Naive thymus-derived CD8-positive, alpha-beta T cell (primary cell): ENCODE data around the gene CD300LG. TPM values are rescaled to one million over a fixed set of nuclear protein-coding genes. Genes with fewer than 3 reads are reported as not detected.

Source experiments
- ATAC-seq, 2 donors: fragments of 150-1000 bp; cut with Tn5 transposase in 1 of 2; sonication (Bioruptor Pico), chemical (Tn5 transposase) in 1 of 2; 1 replicate in 1 of 2; 2 replicates in 1 of 2; pipeline ENCODE4 v1.10.0; 2021; ENCODE audit warnings: mild to moderate bottlenecking in 2 of 2, moderate library complexity in 2 of 2
- POLR2A ChIA-PET: fragments of 350-600 bp; sonication (Branson Sonifier 250); formaldehyde crosslinking; loops from one replicate; lab custom pipeline; 2021; ENCODE audit warnings: antibody characterized with exemption; lab: Charles Lee
- DNase-seq, 10 donors: peaks; one replicate each; pipeline versions ENCODE4 v3.0.0 to v3.0.0-alpha.2; 2020 to 2022
- H3K27ac Mint-ChIP-seq, 10 donors: one replicate each; pipeline ENCODE4 v1.8.0; 2020 to 2022; ENCODE audit warnings: mild to moderate bottlenecking in 10 of 10, mixed read lengths in 10 of 10, moderate library complexity in 4 of 10, inconsistent platforms in 1 of 10
- H3K27me3 Mint-ChIP-seq, 5 donors: one replicate each; pipeline ENCODE4 v1.8.0; 2021 to 2022; ENCODE audit warnings: mixed read lengths in 5 of 5
- H3K36me3 Mint-ChIP-seq, 3 donors: one replicate each; pipeline ENCODE4 v1.8.0; 2020 to 2022; ENCODE audit warnings: mixed read lengths in 3 of 3, mild to moderate bottlenecking in 2 of 3, inconsistent platforms in 1 of 3
- H3K4me1 Mint-ChIP-seq, 4 donors: one replicate each; pipeline ENCODE4 v1.8.0; 2021 to 2022; ENCODE audit warnings: mixed read lengths in 4 of 4
- H3K4me3 Mint-ChIP-seq, 10 donors: one replicate each; pipeline ENCODE4 v1.8.0; 2020 to 2022; ENCODE audit warnings: mild to moderate bottlenecking in 10 of 10, mixed read lengths in 10 of 10, moderate library complexity in 6 of 10, inconsistent platforms in 1 of 10
- H3K9me3 Mint-ChIP-seq, 9 donors: one replicate each; pipeline ENCODE4 v1.8.0; 2020 to 2022; ENCODE audit warnings: mixed read lengths in 9 of 9, mild to moderate bottlenecking in 3 of 9, inconsistent platforms in 1 of 9, moderate library complexity in 1 of 9
- polyA plus RNA-seq, 3 donors: library from polyadenylated mRNA; unstranded; fragments of 300-500 nt; fragmentation: Illumina TruSeq; gene quantifications; one replicate each; pipeline ENCODE4 v1.2.3, GENCODE V29; 2021
- total RNA-seq, 8 experiments: library from RNA in 2 of 8; stranded (reverse) in 2 of 8; gene quantifications; one replicate each; pipeline ENCODE4 v1.2.3 and lab custom pipeline; 2021 to 2026

The CD300LG gene
- total and polyA plus RNA-seq, 5 experiments from 2014 or later, result not detected

DNA sequence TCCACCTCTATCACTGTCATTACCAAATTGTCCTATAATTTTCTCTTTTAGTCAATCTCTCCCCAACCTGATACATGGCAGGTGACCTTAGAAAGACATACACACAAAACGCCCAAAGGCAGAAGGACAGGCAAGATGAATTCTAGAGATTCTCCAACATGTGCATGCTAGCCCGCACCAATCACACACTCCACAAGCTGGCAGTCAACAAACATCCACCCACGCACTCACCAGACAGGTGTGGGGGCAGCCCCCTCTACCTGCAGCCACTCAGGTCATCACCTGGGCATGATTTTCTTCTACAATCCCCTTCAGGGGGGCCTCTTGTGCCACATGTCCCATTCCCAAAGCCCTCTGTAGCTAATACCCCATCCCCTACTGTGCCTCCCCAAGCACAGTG lies 50.9 kb downstream of the CD300LG start:
- no peaks in the 10 kb centered on the region for H3K9me3 Mint-ChIP-seq
- H3K27ac Mint-ChIP-seq, result no peak overlapping the region
- ATAC-seq, result no peak
- peaks cover 0 to 8% (median 4%) of the 10 kb centered on the region in 5 donors for H3K27me3 Mint-ChIP-seq
- peaks cover 11 to 23% (median 14%) of the 10 kb centered on the region in 4 donors for H3K4me1 Mint-ChIP-seq
- H3K36me3 Mint-ChIP-seq, result peaks cover 0 to 11% (median 4%) of the 10 kb centered on the region in 3 donors
- DNase-seq, result no peak
- no peak overlapping the region for H3K4me3 Mint-ChIP-seq
- POLR2A ChIA-PET, result interaction anchor here (0.6 kb wide), 1 partner anchor 9 kb away, joined by 3 read pairs; no protein-coding TSS in a partner anchor

DNA sequence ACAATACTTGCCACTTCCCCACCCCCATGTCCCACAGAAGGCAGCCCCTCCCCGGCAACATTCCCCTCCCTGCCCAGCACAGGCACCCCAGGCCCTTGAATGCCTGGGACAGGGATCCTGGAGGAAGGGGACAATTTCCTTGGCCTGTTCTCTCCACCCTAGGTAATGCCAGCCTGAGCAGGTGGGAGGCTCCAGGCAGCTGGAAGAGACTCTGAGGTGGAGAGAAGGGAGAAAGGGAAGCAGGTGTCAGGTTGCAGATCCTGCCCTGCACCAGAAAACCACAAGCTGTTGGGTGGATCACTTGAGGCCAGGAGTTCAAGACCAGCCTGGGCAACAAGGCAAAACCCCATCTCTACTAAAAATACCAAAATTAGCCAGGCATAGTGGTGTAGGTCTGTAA lies 51.5 kb downstream of the CD300LG start:
- DNase-seq (no peak), ATAC-seq (no peak)
- peaks cover 0 to 11% (median 4%) of the 10 kb centered on the region in 3 donors for H3K36me3 Mint-ChIP-seq
- POLR2A ChIA-PET, result no interaction called here
- H3K4me3 Mint-ChIP-seq, result no peak overlapping the region
- peaks cover 11 to 23% (median 14%) of the 10 kb centered on the region in 4 donors for H3K4me1 Mint-ChIP-seq
- peaks cover 0 to 8% (median 4%) of the 10 kb centered on the region in 5 donors for H3K27me3 Mint-ChIP-seq
- no peaks in the 10 kb centered on the region for H3K9me3 Mint-ChIP-seq
- no peak overlapping the region for H3K27ac Mint-ChIP-seq

DNA sequence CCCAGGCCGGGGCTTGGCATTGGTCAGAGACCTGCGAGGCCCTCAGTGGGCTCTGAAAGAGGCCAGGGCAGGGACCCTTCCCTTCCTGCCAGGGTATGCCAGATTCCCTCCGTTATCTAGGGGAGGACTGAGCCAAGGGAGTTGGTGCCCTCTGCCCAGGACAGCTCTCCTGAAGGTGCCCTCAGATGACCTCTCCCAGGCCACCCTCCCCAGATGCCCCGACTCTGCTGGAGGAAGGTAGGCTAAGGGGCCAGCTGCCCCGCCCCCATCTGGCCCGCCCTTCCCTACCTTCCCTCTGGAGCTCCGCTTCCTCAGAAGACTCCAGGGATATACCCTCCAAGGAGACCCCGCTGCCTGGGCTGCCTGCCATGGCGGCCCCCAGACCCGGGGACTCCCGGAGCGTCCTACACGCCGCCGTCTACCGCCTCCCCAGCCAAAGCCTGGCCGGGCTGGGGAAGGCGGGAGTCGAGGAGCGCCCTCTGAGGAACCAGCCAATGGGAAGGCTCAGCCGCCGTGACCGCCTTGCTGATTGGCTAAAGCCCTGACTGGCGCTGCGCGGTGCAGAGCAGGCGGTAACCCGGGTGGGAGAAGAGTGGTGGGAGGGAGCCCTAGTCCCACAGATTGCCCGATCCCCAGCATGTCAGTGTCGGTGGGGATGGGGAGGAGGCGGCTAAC lies 53.3 kb downstream of the CD300LG start:
- POLR2A ChIA-PET, result interaction anchor here (1.0 to 1.2 kb wide), 3 partner anchors 9 to 106 kb away, joined by 3 read pairs; no protein-coding TSS in a partner anchor
- Mint-ChIP-seq H3K4me3 (peak overlapping the region; percentile 79 to 90 (median 84)), H3K36me3 (peaks cover 0 to 11% (median 4%) of the 10 kb centered on the region in 3 donors), H3K4me1 (peaks cover 14 to 23% (median 17%) of the 10 kb centered on the region in 4 donors), H3K27me3 (peaks cover 0 to 14% (median 4%) of the 10 kb centered on the region in 5 donors), H3K27ac (peak overlapping the region in 4 of 10 donors; percentile 6 to 60 (median 14)), H3K9me3 (no peaks in the 10 kb centered on the region)
- peak; percentile 100 for ATAC-seq
- peak; percentile 66 to 89 (median 75) for DNase-seq

DNA sequence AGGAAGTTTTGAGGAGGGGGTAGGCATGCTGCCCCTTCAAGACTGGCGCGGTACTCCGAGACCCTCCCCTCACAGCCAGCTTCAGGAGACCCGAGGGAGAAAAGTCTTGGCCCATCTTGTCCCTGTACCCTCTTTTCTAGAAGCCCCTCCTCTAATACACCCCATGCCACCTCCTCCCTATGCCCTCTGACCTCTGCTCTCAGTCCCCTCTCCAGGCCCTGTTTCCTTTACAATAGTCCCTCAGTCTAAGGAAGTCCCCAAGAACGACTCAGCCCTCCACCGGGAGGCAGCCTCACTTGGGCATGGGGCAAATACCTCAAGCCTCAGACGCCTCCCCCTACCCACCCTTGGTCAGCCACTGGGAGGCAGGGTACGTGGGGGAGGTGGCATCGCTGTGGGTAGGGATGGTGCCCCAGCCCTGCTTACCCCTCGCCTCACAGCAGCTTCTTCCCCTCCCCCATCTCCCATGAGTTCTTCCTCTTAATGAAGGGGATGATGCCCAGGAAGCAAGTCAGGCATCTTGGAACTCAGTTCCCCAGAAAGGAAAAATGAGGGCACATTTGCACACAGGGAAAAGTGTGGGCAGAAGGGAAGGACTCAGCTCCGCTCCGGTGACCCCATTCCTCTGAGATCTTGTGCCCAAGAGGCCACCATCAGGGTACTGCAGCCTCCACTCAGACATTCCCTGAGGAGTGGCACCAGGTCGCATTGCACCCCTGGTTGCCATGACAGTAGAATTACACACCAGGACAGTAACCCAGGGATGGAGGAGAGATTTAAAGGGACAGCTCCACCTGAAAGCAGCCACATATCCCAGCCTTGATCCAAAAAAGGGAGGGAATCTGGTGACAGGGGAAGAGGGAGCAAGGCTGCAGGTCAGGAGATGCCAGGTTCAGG lies 54.1 kb downstream of the CD300LG start:
- Mint-ChIP-seq H3K27ac (peak overlapping the region in 3 of 10 donors; percentile 9 to 60 (median 53)), H3K4me3 (peak overlapping the region; percentile 79 to 90 (median 84)), H3K27me3 (peaks cover 0 to 15% (median 4%) of the 10 kb centered on the region in 5 donors), H3K4me1 (peaks cover 16 to 24% (median 18%) of the 10 kb centered on the region in 4 donors), H3K36me3 (peaks cover 0 to 10% (median 3%) of the 10 kb centered on the region in 3 donors), H3K9me3 (no peaks in the 10 kb centered on the region)
- ATAC-seq (peak; percentile 9 to 10), DNase-seq (no peak)
- POLR2A ChIA-PET, result interaction anchor here (0.6 to 1.2 kb wide), 3 partner anchors 9 to 164 kb away, joined by 3 read pairs; no protein-coding TSS in a partner anchor

DNA sequence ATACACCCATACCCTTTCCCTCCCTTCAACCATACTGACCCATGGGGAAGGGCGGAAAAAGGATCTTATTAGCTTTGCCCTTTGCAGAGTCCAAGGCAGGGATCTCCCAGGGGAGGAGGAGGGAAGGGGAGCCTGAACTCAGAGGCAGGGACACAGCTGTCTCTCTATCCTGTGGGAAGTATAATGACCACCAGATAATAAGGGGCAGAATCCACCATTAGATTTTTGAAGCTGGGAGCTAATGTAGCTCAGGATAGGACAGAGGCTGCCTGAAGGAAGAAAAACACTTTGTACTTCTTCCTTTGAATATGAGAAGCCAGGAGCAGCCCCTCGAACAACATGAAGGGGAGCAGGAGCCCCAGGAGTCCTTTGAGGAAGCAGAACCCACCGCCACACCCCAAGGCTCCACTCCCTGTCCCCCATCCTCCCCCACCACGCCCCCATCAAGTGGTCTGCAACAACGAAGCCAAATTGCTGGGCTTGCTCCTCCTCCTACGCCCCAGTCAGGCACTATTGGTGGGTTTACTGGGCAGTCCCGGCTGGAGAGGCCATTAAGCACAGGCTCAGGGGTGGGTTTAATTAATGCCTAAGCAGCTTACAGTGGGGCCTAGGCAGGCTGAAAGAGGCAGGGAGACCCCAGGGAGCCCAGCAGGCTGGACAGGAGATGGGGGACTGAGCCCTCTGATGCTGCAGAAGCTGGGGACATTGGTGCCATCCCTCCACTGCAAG lies 55.0 kb downstream of the CD300LG start:
- H3K4me3 Mint-ChIP-seq, result peak overlapping the region in 2 of 10 donors; percentile 79 to 82
- peaks cover 0 to 7% (median under 1%) of the 10 kb centered on the region in 3 donors for H3K36me3 Mint-ChIP-seq
- H3K9me3 Mint-ChIP-seq, result no peaks in the 10 kb centered on the region
- POLR2A ChIA-PET, result interaction anchor here (0.6 to 1.2 kb wide), 2 partner anchors 30 to 163 kb away, joined by 3 read pairs; no protein-coding TSS in a partner anchor
- H3K27ac Mint-ChIP-seq, result no peak overlapping the region
- ATAC-seq, result no peak
- H3K27me3 Mint-ChIP-seq, result peaks cover 0 to 20% (median 4%) of the 10 kb centered on the region in 5 donors
- peaks cover 14 to 33% (median 23%) of the 10 kb centered on the region in 4 donors for H3K4me1 Mint-ChIP-seq
- no peak for DNase-seq

DNA sequence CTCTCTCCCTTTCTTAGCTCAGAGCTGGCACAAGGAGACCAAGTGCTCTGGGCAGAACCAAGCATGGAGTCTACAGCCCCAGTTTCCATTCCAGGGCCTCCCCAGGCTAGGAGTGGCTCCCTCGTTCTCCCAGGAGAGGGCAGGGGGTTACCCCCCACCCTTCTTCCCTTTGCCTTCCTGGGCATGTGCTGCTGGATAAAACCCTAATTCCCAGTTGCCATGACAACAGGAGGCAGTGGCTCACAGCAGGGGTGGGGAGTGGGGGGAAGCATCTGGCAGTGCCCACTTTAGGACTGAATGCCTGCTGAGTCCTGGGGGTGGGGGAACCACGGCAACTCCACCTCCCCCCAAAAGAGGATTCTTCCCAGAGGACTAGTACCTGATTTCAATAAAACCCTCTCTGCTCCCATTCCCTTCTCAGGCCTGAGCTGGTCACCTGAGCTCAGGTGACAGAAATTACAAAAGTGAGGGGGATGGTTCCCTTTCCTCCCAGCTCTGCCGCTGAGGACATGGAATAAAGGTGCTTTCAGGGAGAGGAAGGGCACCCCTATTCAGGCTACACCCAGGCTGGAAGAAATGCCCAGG lies 58.5 kb downstream of the CD300LG start:
- no peaks in the 10 kb centered on the region for H3K36me3 Mint-ChIP-seq
- H3K4me1 Mint-ChIP-seq, result peaks cover 13 to 31% (median 28%) of the 10 kb centered on the region in 4 donors
- H3K9me3 Mint-ChIP-seq, result no peaks in the 10 kb centered on the region
- DNase-seq (no peak), ATAC-seq (no peak)
- H3K27ac Mint-ChIP-seq, result no peak overlapping the region
- POLR2A ChIA-PET, result interaction anchor here (2.1 kb wide), 1 partner anchor 23 kb away, joined by 10 read pairs; no protein-coding TSS in a partner anchor
- H3K4me3 Mint-ChIP-seq, result peak overlapping the region in 3 of 10 donors; percentile 28 to 99 (median 34)
- peaks cover 0 to 17% (median 0%) of the 10 kb centered on the region in 5 donors for H3K27me3 Mint-ChIP-seq

DNA sequence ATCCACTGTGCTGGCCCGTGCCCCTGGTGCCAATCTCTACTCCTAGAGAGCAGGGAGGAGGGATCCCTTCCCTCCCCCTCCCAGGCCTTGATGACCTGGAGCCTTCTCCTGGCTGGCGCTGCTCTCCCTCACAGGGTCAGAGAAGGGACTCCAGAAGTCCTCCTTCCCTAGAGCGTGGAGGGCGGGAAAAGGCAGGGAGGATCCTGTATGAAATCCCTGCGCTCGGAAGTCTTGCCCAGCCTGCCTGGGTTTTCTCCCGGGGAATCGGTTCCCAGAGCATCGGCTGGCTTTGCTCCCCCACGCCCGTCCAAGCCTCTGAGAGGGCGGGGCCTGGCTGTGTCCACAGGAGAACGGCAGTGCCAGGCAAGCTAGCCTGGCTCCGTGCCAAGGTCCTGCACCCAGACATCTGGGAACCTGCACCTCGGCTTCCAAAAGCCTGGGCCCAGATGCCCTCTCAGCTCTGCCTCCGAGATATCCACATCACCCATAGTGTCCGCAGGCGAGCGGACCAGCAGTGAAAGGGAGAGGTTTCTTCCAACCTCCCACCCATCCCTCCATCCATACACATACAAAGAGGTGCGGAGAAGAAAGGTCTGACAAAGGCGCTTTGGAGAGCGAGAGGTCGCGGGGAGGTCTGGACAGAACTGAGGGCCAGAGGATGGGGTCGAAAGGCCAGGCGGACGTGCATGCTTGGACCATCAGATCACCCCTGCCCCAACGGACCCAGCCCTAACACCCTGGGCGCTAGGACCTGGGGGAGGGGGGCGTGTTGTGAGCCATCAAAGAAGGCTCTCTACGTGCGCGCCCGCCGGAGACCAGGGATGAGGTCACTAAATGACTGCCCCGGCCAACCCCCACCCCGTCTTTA lies 59.2 kb downstream of the CD300LG start:
- peak; percentile 26 to 85 (median 54) for DNase-seq
- H3K4me1 Mint-ChIP-seq, result peaks cover 9 to 24% (median 22%) of the 10 kb centered on the region in 4 donors
- no peaks in the 10 kb centered on the region for H3K36me3 Mint-ChIP-seq
- peaks cover 0 to 17% (median 0%) of the 10 kb centered on the region in 5 donors for H3K27me3 Mint-ChIP-seq
- no peaks in the 10 kb centered on the region for H3K9me3 Mint-ChIP-seq
- POLR2A ChIA-PET, result interaction anchor here (0.6 to 2.1 kb wide), 2 partner anchors 20 to 22 kb away, joined by 6 to 10 read pairs; no protein-coding TSS in a partner anchor
- ATAC-seq, result peak; percentile 48 to 64
- peak overlapping the region; percentile 85 to 99 (median 92) for H3K4me3 Mint-ChIP-seq
- H3K27ac Mint-ChIP-seq, result peak overlapping the region in 8 of 10 donors; percentile 78 to 98 (median 96)

DNA sequence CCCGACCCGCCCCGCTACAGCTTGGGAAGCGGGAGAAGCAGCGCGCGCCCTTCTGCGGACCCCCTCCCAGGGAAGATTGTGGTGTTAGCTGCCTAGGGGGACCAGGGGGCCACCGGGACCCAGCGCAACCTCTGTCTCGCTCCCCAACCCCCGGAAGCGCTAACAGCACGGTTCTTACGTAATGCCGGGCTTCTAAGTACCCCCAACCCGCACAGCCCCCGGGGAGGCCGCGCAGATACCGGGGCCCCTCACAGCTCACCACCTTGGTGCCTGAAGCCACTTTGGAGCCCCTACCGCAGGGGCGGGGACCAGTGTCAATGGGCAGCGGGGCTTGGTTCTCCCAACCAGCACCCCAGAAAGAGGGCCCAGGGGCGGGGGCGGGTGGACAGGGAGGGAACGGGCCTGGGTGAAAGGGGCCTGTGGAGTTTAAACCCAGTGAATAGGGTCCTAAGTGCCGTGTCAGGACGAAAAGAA lies 60.0 kb downstream of the CD300LG start:
- peaks cover 0 to 15% (median 0%) of the 10 kb centered on the region in 5 donors for H3K27me3 Mint-ChIP-seq
- peak in 9 of 10 donors; percentile 19 to 80 (median 47) for DNase-seq
- peaks cover 9 to 21% (median 20%) of the 10 kb centered on the region in 4 donors for H3K4me1 Mint-ChIP-seq
- H3K9me3 Mint-ChIP-seq, result no peaks in the 10 kb centered on the region
- H3K27ac Mint-ChIP-seq, result peak overlapping the region in 9 of 10 donors; percentile 66 to 98 (median 96)
- POLR2A ChIA-PET, result interaction anchor here (0.6 to 2.1 kb wide), 3 partner anchors 19 to 30 kb away, joined by 4 to 10 read pairs (median 6); no protein-coding TSS in a partner anchor
- peak; percentile 66 to 68 for ATAC-seq
- no peaks in the 10 kb centered on the region for H3K36me3 Mint-ChIP-seq
- H3K4me3 Mint-ChIP-seq, result peak overlapping the region; percentile 85 to 99 (median 92)

DNA sequence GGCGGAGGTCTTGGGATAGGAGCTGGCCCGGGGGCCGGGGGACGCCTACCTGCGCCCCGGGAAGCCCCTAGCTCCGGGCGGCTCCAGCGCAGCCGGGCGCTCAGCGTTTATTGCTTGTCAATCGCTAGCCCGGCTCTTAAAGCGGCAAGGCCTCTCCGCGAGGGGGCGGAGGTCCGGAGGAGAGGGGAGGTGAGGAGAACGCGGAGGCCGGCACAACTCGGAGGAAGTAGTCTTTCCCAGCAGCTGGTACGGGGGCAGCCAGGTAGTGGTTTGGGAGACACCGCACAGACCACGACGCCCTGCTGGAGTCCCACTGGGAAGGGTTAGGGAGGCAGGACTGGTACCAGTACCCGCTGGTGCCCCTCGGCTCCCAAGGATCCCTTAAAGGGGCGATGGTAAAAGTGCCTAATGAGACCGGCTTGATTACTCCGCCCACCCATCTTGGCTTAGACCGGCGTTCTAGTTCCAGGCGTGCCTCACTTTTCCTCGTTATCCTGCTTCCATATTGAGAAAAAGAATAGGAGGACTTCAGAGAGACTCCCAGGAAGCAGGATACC lies 60.5 kb downstream of the CD300LG start, which contains the start of gene MPP2:
Gene MPP2 (minus strand): TSS at position 112 of the 557 bp plus-strand sequence. CDS start 3,076 bp downstream, outside the sequence.
- no peaks in the 10 kb centered on the region for H3K36me3 Mint-ChIP-seq
- H3K27ac Mint-ChIP-seq, result peak within 1 kb of the TSS in 9 of 10 donors; percentile 66 to 98 (median 96)
- POLR2A ChIA-PET, result interaction anchor here (0.6 to 2.1 kb wide), 3 partner anchors 21 to 216 kb away, joined by 3 to 10 read pairs (median 4); partner anchors contain the start of gene HDAC5
- ATAC-seq (peak; percentile 67 to 73), DNase-seq (peak; percentile 43 to 84 (median 66))
- H3K4me3 Mint-ChIP-seq, result peak within 1 kb of the TSS; percentile 85 to 99 (median 92)
- no peaks in the 10 kb centered on the region for H3K9me3 Mint-ChIP-seq
- H3K27me3 Mint-ChIP-seq, result peaks cover 0 to 15% (median 0%) of the 10 kb centered on the region in 5 donors
- peaks cover 9 to 21% (median 20%) of the 10 kb centered on the region in 4 donors for H3K4me1 Mint-ChIP-seq
